A673 (cell line): Measurements from ENCODE around the gene CLEC1A. TPM values are rescaled to one million over a fixed set of nuclear protein-coding genes. Genes with fewer than 3 reads are reported as not detected.

Experiments used
- BruUV-seq: library from RNA; stranded (reverse); fragments of 400-500 nt; replicated peaks from 2 replicates; lab custom pipeline; 2021; lab: Mats Ljungman, UMichigan
- CTCF ChIA-PET: fragments of 300-600 bp; sonication (Branson Sonifier 250); formaldehyde crosslinking; loops from one replicate; lab custom pipeline; 2022; ENCODE audit warnings: antibody characterized with exemption; lab: Charles Lee
- POLR2A ChIA-PET: fragments of 300-600 bp; sonication (Branson Sonifier 250); formaldehyde crosslinking; loops from one replicate; lab custom pipeline; 2022; ENCODE audit warnings: antibody characterized with exemption; ENCODE audit not compliant: low non-redundant PET; lab: Charles Lee
- DNase-seq: peaks from one replicate; pipeline ENCODE4 v3.0.0-alpha.2; 2015; ENCODE audit warnings: low spot score
- H3K27ac ChIP-seq: fragments of 200-600 bp; sonication (generic); 2 replicates; pipeline ENCODE4 v1.5.1; 2016; ENCODE audit warnings: mixed run types, low read depth, mild to moderate bottlenecking, mixed read lengths, antibody characterized with exemption, low read length; ENCODE audit not compliant: poor library complexity, severe bottlenecking
- H3K27me3 ChIP-seq: fragments of 200-600 bp; sonication (generic); replicated peaks from 2 replicates; pipeline ENCODE4 v1.6.1; 2017; ENCODE audit warnings: mixed run types, low read depth, mild to moderate bottlenecking, mixed read lengths, antibody characterized with exemption, low read length; ENCODE audit not compliant: insufficient read depth, poor library complexity
- H3K36me3 ChIP-seq: fragments of 200-600 bp; sonication (generic); 2 replicates; pipeline ENCODE4 v1.6.1; 2016; ENCODE audit warnings: mixed run types, mild to moderate bottlenecking, mixed read lengths, antibody characterized with exemption, low read length; ENCODE audit not compliant: insufficient read depth, poor library complexity, severe bottlenecking
- H3K4me1 ChIP-seq: fragments of 200-600 bp; sonication (generic); 2 replicates; pipeline ENCODE4 v1.6.1; 2017; ENCODE audit warnings: mixed run types, mild to moderate bottlenecking, mixed read lengths, antibody characterized with exemption, low read length; ENCODE audit not compliant: insufficient read depth, poor library complexity, severe bottlenecking
- H3K4me3 ChIP-seq: fragments of 200-600 bp; sonication (generic); 2 replicates; pipeline ENCODE4 v1.5.1; 2016; ENCODE audit warnings: low read depth, mixed run types, mild to moderate bottlenecking, mixed read lengths, low read length; ENCODE audit not compliant: poor library complexity, severe bottlenecking
- H3K9me3 ChIP-seq: fragments of 200-600 bp; sonication (generic); 2 replicates; pipeline ENCODE4 v1.6.1; 2016; ENCODE audit warnings: mixed run types, low read depth, mild to moderate bottlenecking, mixed read lengths, antibody characterized with exemption, low read length; ENCODE audit not compliant: poor library complexity, severe bottlenecking
- EZH2 ChIP-seq: fragments of 200-600 bp; sonication (generic); IDR thresholded peaks from 2 replicates; pipeline ENCODE4 v1.6.1; 2017; ENCODE audit warnings: borderline replicate concordance, low read depth, mild to moderate bottlenecking, mixed read lengths, antibody characterized with exemption, low read length; ENCODE audit not compliant: poor library complexity, severe bottlenecking
- intact Hi-C: fragments of 100-400 bp; cut with micrococcal nuclease; formaldehyde crosslinking; loops from one replicate; pipeline ENCODE4 v1.10.0; 2022; ENCODE audit not compliant: unreplicated experiment
- total RNA-seq: library from RNA; stranded (reverse); gene quantifications from 2 replicates; pipeline ENCODE4 v1.2.3, GENCODE V29; 2021
- TF ChIP-seq, protein P1 (sequence below): fragments of 300-800, 200-600 bp; sonication (generic); conservative IDR thresholded peaks from 2 replicates; pipeline ENCODE4 v1.5.1; 2017; ENCODE audit warnings: low read depth, mild to moderate bottlenecking, antibody characterized with exemption, low read length, moderate library complexity, mixed read lengths

Gene CLEC1A
- total RNA-seq, 1 experiment from 2014 or later: not detected

- BruUV-seq: no TSS peak
These were observed 10.8 kb downstream of the CLEC1A start for GRCh38 chr12:10088031-10088430.

GRCh38 chr12:10086387-10086786 is 12.4 kb downstream of the CLEC1A start:
- Histone ChIP-seq H3K27me3 (no peaks in the 10 kb centered on the region), H3K36me3 (no peaks in the 10 kb centered on the region), H3K9me3 (no peaks in the 10 kb centered on the region), H3K4me3 (no peak overlapping the region), H3K27ac (no peak overlapping the region), H3K4me1 (no peaks in the 10 kb centered on the region)
- ChIA-PET POLR2A (no interaction called here), CTCF (no interaction called here)
- TF ChIP-seq, protein P1, sequence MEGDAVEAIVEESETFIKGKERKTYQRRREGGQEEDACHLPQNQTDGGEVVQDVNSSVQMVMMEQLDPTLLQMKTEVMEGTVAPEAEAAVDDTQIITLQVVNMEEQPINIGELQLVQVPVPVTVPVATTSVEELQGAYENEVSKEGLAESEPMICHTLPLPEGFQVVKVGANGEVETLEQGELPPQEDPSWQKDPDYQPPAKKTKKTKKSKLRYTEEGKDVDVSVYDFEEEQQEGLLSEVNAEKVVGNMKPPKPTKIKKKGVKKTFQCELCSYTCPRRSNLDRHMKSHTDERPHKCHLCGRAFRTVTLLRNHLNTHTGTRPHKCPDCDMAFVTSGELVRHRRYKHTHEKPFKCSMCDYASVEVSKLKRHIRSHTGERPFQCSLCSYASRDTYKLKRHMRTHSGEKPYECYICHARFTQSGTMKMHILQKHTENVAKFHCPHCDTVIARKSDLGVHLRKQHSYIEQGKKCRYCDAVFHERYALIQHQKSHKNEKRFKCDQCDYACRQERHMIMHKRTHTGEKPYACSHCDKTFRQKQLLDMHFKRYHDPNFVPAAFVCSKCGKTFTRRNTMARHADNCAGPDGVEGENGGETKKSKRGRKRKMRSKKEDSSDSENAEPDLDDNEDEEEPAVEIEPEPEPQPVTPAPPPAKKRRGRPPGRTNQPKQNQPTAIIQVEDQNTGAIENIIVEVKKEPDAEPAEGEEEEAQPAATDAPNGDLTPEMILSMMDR: no peak
- TF ChIP-seq EZH2: no peak
- intact Hi-C loops: no loop called here
- BruUV-seq: no TSS peak
- no peak for DNase-seq

More at GRCh38 chr12:10088031-10088430, 10.8 kb downstream of the CLEC1A start:
- Histone ChIP-seq H3K36me3 (no peaks in the 10 kb centered on the region), H3K9me3 (no peaks in the 10 kb centered on the region), H3K27ac (no peak overlapping the region), H3K4me1 (no peaks in the 10 kb centered on the region), H3K4me3 (no peak overlapping the region), H3K27me3 (no peaks in the 10 kb centered on the region)
- no peak for TF ChIP-seq EZH2
- TF ChIP-seq, protein P1: no peak
- ChIA-PET CTCF (no interaction called here), POLR2A (no interaction called here)
- DNase-seq: no peak
- intact Hi-C loops: no loop called here

DNA sequence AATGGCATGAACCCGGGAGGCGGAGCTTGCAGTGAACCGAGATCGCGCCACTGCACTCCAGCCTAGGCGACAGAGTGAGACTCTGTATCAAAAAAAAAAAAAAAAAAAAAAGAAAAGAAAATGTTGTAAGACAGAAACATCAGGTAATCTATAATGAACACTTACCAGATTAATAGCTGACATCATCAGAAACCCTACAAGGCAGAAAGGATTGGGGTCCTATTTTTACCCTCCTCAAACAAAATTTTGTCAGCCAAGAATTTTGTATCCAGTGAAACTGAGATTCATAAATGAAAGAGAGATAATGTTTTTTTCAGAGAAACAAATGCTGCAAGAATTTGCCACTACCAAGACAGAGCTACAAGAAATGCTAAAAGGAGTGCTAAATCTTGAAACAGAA is 14.1 kb downstream of the CLEC1A start:
- BruUV-seq: no TSS peak
- CTCF ChIA-PET: no interaction called here

More for the DNA sequence above, 14.1 kb downstream of the CLEC1A start:
- TF ChIP-seq EZH2: no peak
- TF ChIP-seq, protein P1: no peak
- no peak overlapping the region for H3K27ac ChIP-seq
- no peaks in the 10 kb centered on the region for H3K27me3 ChIP-seq
- no peaks in the 10 kb centered on the region for H3K4me1 ChIP-seq
- no peaks in the 10 kb centered on the region for H3K36me3 ChIP-seq
- H3K9me3 ChIP-seq: peaks cover 4% of the 10 kb centered on the region
- POLR2A ChIA-PET: no interaction called here
- no peak overlapping the region for H3K4me3 ChIP-seq
- no peak for DNase-seq
- intact Hi-C loops: no loop called here
